ENCODE measurements around the gene P2RY14.

DNA sequence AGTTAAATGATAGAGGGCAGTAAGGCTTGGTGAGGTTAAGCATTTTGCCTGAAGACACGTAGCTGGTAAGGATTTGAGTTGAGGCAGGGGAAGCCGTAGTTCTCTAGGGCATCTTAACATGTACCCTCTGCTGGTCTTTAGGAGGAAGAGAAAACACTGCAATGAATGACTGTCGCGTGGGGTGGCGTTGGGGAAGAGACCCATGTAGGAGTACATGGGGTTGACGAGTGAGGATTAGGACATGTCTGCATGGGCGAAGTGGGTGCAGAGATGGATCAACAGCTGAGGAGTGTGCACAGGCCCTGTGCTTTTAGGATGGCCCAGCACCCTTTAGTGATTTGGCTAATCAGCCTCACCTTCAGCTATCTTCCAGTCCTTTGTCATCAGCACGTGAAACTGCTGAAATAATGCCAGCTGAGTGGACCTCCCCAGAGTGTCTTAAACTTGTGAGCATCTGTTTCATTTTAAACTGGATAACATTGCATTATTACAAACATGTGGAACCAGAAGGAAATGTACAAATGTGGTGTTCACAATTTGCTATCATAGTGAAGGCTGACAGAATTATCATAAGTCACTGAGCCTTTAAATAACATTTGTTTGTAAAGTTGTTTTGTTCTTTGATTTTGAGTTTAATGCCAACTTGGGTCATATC is 15.3 kb downstream of the P2RY14 start:
- no peak for TF ChIP-seq EZH2 (IDR thresholded peaks at IDR 0.05; ENCODE audit: insufficient read depth, poor library complexity, severe bottlenecking)
- TF ChIP-seq EZH2phosphoT487 (IDR thresholded peaks at IDR 0.05; ENCODE audit: insufficient read depth, low read depth): no peak
